PC-3 (cell line): ENCODE measurements around the gene IL25.

ENCODE experiments used
- CTCF ChIP-seq: fragments of 300-600 bp; sonication (generic); conservative IDR thresholded peaks from 2 replicates; pipeline ENCODE4 v1.5.1; 2017; ENCODE audit warnings: antibody characterized with exemption, low read depth, mild to moderate bottlenecking, low read length
- EZH2 ChIP-seq: fragments of 300-600 bp; sonication (generic); IDR thresholded peaks from one replicate; pipeline ENCODE4 v1.6.1; 2017; ENCODE audit warnings: antibody characterized with exemption, mild to moderate bottlenecking, low read length; ENCODE audit not compliant: unreplicated experiment

- peak; percentile 35; the same call in 1 of the 2 replicates for TF ChIP-seq CTCF
- TF ChIP-seq EZH2: no peak
Observed at GRCh38 chr14:23362200-23362599, 10.4 kb upstream of the IL25 start.
